RKO (cell line): ENCODE data around the gene CHMP1B.

Experiments used
- DNase-seq: peaks from one replicate; pipeline ENCODE4 v3.0.0-alpha.2; 2016; ENCODE audit warnings: low spot score

The CHMP1B gene

GRCh38 chr18:11902522-11903292 is 51.5 kb downstream of the CHMP1B start:
- peak; percentile 32 for DNase-seq
